Smooth muscle cell of the brain vasculature (primary cell): ENCODE results near the gene NAA35.

Experiments
- DNase-seq: peaks from one replicate; pipeline ENCODE4 v3.0.0-alpha.2; 2012; ENCODE audit warnings: low read depth, low spot score

NAA35 gene

DNA sequence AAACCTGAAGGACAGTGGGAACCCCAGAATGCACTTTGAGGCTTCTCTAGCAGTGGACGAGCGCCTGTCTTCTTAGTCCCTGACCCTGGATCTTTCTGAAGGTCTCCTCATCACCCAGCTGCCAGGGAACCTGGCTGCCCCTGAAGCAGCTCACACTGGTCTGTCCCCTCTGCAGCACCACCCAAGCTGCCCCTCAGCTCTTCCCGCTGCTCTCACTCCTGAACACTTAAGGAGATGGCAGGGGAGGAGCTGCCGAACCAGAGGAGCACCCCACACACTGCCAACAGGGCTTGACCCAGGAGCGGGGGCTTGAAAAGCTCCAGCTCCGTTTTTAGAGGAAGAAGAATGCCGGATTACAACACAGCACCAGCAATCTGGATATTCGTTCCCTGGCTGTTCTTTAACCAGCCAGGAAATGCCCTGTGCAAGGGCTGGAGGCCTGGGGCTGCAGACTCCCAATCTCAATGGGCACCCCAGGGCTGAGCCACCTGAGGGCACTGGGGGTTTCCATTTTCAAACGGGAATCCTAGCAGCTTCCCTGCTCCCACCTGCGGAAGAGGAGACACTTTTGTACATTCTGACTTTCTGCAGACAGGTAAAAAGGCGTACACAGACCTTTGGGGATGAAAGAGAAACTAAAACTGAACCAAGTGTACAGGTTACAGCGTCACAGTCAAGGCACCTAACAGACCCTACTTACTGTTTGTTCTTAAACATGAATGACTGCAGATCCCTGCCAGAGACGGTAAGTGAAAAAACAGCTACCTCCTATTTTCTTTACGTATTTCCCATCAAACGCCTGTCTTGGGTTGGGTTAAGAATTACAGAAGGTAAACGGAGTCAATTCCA, 122.1 kb downstream of the NAA35 start:
- no peak for DNase-seq

DNA sequence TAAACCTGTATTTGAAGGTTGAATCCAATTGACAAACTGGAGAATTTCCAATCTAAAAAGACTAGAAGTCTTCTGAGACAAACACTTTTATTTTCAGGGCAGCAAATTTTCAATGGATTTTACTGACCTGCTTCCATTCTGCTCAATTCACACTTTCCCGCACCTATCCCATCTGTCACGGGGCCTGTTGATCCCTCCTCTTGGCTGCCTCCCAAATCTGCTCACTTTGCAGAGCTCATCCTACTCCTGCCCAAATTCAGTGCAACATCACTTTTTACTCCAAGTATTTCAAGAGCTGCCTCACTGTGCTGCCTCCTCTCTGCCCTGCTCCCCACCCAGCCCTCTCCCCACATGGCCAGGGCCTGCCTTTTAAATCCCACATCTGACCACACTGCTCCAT, 123.3 kb downstream of the NAA35 start:
- no peak for DNase-seq

- no peak for DNase-seq
Measured at GRCh38 chr9:86069206-86069869, 128.4 kb downstream of the NAA35 start.
